SU-DHL-6 (cell line): ENCODE measurements around the gene CLIP3.

ENCODE experiments used
- EZH2phosphoT487 ChIP-seq: fragments of 200-600 bp; sonication (generic), shearing (Covaris generic); conservative IDR thresholded peaks from 2 replicates; pipeline ENCODE4 v1.6.1; 2018; ENCODE audit warnings: mild to moderate bottlenecking, antibody characterized with exemption, low read length, moderate library complexity, mixed read lengths
- TF ChIP-seq, protein P1 (sequence below): fragments of 200-600 bp; sonication (generic); IDR thresholded peaks from one replicate; pipeline ENCODE4 v1.5.1; 2017; ENCODE audit warnings: antibody characterized with exemption, mild to moderate bottlenecking, low read length, moderate library complexity; ENCODE audit not compliant: insufficient read depth, poor library complexity, severe bottlenecking

DNA sequence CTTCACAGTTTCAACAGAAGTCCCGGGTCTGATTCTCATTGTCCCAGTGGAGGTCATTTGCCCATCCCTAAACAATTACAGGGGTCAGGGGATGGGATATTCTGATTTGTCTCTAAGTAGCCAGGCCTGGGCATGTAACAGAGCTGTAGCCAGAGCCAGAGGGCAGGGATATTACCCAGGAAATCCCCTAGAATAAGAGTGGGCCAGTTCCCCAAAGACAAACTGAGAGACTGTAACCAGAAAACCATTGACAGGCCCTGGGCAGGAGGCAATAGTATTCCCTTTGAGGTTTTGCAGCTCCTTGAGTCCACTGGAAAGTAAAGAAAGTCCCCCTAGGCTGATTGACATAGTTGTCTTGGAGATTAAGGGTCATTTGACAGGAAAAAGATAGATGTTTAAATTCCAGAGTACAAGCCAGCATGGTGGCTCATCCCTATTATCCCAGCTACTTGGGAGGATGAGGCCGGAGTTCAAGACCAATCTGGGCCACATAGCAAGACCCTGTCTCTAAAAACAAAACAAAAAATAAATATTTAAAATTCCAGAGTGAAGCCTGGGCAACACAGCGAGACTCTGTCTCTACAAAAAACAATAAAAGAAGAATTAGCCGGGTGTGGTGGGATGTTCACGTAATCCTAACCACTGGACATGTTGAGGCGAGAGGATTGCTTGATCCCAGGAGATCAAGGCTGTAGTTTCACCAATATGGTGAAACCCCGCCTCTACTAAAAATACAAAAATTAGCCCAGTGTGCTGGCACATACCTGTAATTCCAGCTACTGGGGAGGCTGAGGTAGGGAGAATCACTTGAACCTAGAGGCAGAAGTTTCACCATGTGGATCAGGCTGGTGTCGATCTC, 39.5 kb downstream of the CLIP3 start:
- no peak for TF ChIP-seq EZH2phosphoT487
- TF ChIP-seq, protein P1, sequence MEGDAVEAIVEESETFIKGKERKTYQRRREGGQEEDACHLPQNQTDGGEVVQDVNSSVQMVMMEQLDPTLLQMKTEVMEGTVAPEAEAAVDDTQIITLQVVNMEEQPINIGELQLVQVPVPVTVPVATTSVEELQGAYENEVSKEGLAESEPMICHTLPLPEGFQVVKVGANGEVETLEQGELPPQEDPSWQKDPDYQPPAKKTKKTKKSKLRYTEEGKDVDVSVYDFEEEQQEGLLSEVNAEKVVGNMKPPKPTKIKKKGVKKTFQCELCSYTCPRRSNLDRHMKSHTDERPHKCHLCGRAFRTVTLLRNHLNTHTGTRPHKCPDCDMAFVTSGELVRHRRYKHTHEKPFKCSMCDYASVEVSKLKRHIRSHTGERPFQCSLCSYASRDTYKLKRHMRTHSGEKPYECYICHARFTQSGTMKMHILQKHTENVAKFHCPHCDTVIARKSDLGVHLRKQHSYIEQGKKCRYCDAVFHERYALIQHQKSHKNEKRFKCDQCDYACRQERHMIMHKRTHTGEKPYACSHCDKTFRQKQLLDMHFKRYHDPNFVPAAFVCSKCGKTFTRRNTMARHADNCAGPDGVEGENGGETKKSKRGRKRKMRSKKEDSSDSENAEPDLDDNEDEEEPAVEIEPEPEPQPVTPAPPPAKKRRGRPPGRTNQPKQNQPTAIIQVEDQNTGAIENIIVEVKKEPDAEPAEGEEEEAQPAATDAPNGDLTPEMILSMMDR: no peak
